Mammary epithelial cell (primary cell): ENCODE data around the gene STX2.

Experiments used
- EZH2 ChIP-seq: IDR thresholded peaks from 2 replicates; pipeline ENCODE4 v1.6.1; 2012; ENCODE audit warnings: low read length, inconsistent platforms, borderline replicate concordance
- TF ChIP-seq, protein P1 (sequence below), 2 donors: IDR thresholded peaks in 1 of 2; conservative IDR thresholded peaks in 1 of 2; 2 replicates each; pipeline ENCODE4 v1.5.1; 2011 to 2012; ENCODE audit warnings: inconsistent platforms in 2 of 2, low read length in 2 of 2, mild to moderate bottlenecking in 2 of 2, control low read depth in 1 of 2, low read depth in 1 of 2; ENCODE audit not compliant: insufficient read depth in 1 of 2; ENCODE audit errors: extremely low read depth in 1 of 2

DNA sequence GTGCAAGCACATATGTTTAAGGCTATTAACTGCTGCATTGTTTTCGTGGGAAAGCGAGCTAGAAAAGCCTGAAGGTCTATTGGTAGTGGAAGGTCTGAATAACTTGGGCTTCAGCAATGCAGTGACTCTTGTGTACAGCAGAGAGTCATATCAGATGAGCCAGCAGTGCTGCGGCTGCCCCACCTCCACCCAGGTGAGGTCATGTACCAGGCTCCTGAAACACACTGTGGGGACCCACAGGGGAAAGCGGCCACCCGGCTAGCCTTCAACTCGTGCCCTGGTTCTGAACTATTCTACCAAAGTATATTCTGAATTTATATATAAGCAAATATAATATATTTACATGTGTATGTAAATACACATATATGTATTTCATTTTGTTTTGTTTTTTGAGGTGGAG, 20.1 kb upstream of the STX2 start:
- TF ChIP-seq EZH2 = no peak
- TF ChIP-seq, protein P1, sequence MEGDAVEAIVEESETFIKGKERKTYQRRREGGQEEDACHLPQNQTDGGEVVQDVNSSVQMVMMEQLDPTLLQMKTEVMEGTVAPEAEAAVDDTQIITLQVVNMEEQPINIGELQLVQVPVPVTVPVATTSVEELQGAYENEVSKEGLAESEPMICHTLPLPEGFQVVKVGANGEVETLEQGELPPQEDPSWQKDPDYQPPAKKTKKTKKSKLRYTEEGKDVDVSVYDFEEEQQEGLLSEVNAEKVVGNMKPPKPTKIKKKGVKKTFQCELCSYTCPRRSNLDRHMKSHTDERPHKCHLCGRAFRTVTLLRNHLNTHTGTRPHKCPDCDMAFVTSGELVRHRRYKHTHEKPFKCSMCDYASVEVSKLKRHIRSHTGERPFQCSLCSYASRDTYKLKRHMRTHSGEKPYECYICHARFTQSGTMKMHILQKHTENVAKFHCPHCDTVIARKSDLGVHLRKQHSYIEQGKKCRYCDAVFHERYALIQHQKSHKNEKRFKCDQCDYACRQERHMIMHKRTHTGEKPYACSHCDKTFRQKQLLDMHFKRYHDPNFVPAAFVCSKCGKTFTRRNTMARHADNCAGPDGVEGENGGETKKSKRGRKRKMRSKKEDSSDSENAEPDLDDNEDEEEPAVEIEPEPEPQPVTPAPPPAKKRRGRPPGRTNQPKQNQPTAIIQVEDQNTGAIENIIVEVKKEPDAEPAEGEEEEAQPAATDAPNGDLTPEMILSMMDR (conservative IDR thresholded peaks at IDR 0.05 in 1 of 2, IDR thresholded peaks at IDR 0.05 in 1 of 2; ENCODE audit: extremely low read depth in 1 of 2, insufficient read depth in 1 of 2, low read depth in 1 of 2, low read length in 2 of 2) = no peak
